OCI-LY7 (cell line): ENCODE data around the gene PRR7. TPM values are rescaled to one million over a fixed set of nuclear protein-coding genes. Genes with fewer than 3 reads are reported as not detected.

ENCODE experiments used
- BruUV-seq: library from RNA; stranded (reverse); fragments of 400-500 nt; replicated peaks from 2 replicates; lab custom pipeline; 2021; lab: Mats Ljungman, UMichigan
- CTCF ChIA-PET: fragments of 300-600 bp; sonication (Branson Sonifier 250); formaldehyde crosslinking; loops from one replicate; lab custom pipeline; 2022; ENCODE audit warnings: antibody characterized with exemption; ENCODE audit not compliant: unreplicated experiment; lab: Charles Lee
- POLR2A ChIA-PET: fragments of 300-600 bp; sonication (Branson Sonifier 250); formaldehyde crosslinking; loops from one replicate; lab custom pipeline; 2022; ENCODE audit warnings: antibody characterized with exemption; lab: Charles Lee
- DNase-seq: peaks from one replicate; pipeline ENCODE4 v3.0.0-alpha.2; 2015; ENCODE audit warnings: low spot score
- H2AFZ ChIP-seq: fragments of 200-600 bp; sonication (generic), shearing (Covaris generic); 2 replicates; pipeline ENCODE4 v1.6.1; 2014; ENCODE audit warnings: mild to moderate bottlenecking, antibody characterized with exemption, low read length, moderate library complexity
- H3K27ac ChIP-seq: fragments of 200-600 bp; sonication (generic); 2 replicates; pipeline ENCODE4 v1.5.1; 2014; ENCODE audit warnings: mixed run types, low read depth, mild to moderate bottlenecking, moderate library complexity, low read length, inconsistent platforms; ENCODE audit not compliant: poor library complexity, severe bottlenecking
- H3K36me3 ChIP-seq: fragments of 200-600 bp; sonication (generic); 2 replicates; pipeline ENCODE4 v1.6.1; 2014; ENCODE audit warnings: mild to moderate bottlenecking, antibody characterized with exemption, low read length, moderate library complexity, mixed read lengths; ENCODE audit not compliant: insufficient read depth
- H3K4me1 ChIP-seq: fragments of 200-600 bp; sonication (generic); 2 replicates; pipeline ENCODE4 v1.5.1; 2014; ENCODE audit warnings: mild to moderate bottlenecking, low read length; ENCODE audit not compliant: insufficient read depth, poor library complexity, severe bottlenecking
- H3K4me2 ChIP-seq: fragments of 200-600 bp; sonication (generic); 2 replicates; pipeline ENCODE4 v1.6.1; 2014; ENCODE audit warnings: mild to moderate bottlenecking, low read length
- H3K4me3 ChIP-seq: fragments of 200-600 bp; sonication (generic); 2 replicates; pipeline ENCODE4 v1.5.1; 2014; ENCODE audit warnings: mild to moderate bottlenecking, low read depth, low read length; ENCODE audit not compliant: poor library complexity, severe bottlenecking
- H3K79me2 ChIP-seq: fragments of 200-600 bp; sonication (generic); 2 replicates; pipeline ENCODE4 v1.6.1; 2016; ENCODE audit warnings: low read depth, mild to moderate bottlenecking, low read length, moderate library complexity, mixed read lengths; ENCODE audit not compliant: insufficient read depth
- H3K9me2 ChIP-seq: fragments of 200-600 bp; sonication (generic); 2 replicates; pipeline ENCODE4 v1.6.1; 2016; ENCODE audit warnings: mild to moderate bottlenecking, low read length, mixed read lengths; ENCODE audit not compliant: insufficient read depth
- H3K9me3 ChIP-seq: fragments of 200-600 bp; sonication (generic); 2 replicates; pipeline ENCODE4 v1.6.1; 2014; ENCODE audit warnings: mild to moderate bottlenecking, mixed run types, low read length, mixed read lengths
- H4K20me1 ChIP-seq: fragments of 200-600 bp; sonication (generic); 2 replicates; pipeline ENCODE4 v1.6.1; 2014; ENCODE audit warnings: mild to moderate bottlenecking, antibody characterized with exemption, low read length, moderate library complexity, mixed read lengths; ENCODE audit not compliant: insufficient read depth
- EZH2phosphoT487 ChIP-seq: fragments of 200-600 bp; sonication (generic); IDR thresholded peaks from 2 replicates; pipeline ENCODE4 v1.6.1; 2018; ENCODE audit warnings: low read depth, borderline replicate concordance, mild to moderate bottlenecking, mixed run types, antibody characterized with exemption, low read length, moderate library complexity, mixed read lengths
- intact Hi-C: fragments of 100-400 bp; cut with micrococcal nuclease; formaldehyde crosslinking; loops from one replicate; pipeline ENCODE4 v1.10.0; 2022; ENCODE audit not compliant: unreplicated experiment
- total RNA-seq, 2 experiments: library from RNA; depleted of rRNA in 1 of 2; stranded (reverse); fragments of >200 nt in 1 of 2; shearing (Covaris generic) in 1 of 2; gene quantifications; 2 replicates each; pipeline ENCODE4 v1.2.3, GENCODE V29; 2014 to 2022
- TF ChIP-seq, protein P1 (sequence below): fragments of 200-600 bp; sonication (generic); conservative IDR thresholded peaks from 2 replicates; pipeline ENCODE4 v1.5.1; 2014; ENCODE audit warnings: mild to moderate bottlenecking, antibody characterized with exemption, low read length, moderate library complexity, mixed read lengths

PRR7 gene
- total RNA-seq, 2 experiments from 2014 or later: 12.8 to 13.6 TPM

DNA sequence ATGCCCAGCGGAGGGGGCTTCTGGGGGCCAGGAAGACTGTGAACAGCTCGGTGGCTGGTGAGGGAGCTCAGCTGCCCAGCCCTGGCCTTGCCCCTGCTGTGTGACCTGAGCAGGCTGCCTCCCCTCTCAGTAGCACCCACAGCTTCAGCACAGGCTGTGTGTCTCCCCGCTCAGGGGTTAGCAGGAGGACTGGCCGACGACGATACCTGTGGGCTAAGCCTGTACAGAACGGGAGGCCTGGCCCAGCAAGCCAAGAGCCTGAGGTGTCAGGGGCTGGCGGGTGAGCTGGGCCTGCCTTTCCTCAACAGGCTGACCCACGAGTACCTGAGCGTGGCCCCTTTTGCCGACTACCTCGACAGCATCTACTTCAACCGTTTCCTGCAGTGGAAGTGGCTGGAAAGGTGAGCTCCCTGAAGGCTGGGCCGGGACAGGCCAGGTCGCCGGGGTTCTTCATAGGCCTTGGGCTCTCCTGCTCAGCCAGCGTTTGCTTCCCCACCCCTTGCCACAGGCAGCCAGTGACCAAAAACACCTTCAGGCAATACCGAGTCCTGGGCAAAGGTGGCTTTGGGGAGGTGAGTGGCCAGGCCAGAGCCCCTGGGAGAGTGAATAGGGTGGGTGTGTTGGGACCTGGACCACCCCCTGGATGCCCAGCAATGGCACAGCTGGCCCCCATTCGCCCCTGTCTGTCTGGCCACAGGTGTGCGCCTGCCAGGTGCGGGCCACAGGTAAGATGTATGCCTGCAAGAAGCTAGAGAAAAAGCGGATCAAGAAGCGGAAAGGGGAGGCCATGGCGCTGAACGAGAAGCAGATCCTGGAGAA, 13.6 kb upstream of the PRR7 start:
- CTCF ChIA-PET: no interaction called here
- H3K36me3 ChIP-seq: peaks cover 64% of the 10 kb centered on the region
- H3K4me3 ChIP-seq: no peak overlapping the region
- TF ChIP-seq EZH2phosphoT487: no peak
- TF ChIP-seq, protein P1, sequence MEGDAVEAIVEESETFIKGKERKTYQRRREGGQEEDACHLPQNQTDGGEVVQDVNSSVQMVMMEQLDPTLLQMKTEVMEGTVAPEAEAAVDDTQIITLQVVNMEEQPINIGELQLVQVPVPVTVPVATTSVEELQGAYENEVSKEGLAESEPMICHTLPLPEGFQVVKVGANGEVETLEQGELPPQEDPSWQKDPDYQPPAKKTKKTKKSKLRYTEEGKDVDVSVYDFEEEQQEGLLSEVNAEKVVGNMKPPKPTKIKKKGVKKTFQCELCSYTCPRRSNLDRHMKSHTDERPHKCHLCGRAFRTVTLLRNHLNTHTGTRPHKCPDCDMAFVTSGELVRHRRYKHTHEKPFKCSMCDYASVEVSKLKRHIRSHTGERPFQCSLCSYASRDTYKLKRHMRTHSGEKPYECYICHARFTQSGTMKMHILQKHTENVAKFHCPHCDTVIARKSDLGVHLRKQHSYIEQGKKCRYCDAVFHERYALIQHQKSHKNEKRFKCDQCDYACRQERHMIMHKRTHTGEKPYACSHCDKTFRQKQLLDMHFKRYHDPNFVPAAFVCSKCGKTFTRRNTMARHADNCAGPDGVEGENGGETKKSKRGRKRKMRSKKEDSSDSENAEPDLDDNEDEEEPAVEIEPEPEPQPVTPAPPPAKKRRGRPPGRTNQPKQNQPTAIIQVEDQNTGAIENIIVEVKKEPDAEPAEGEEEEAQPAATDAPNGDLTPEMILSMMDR: no peak
- peaks cover 46% of the 10 kb centered on the region for H3K4me1 ChIP-seq
- no TSS peak for BruUV-seq
- intact Hi-C loops: no loop called here
- H3K4me2 ChIP-seq: no peak overlapping the region
- POLR2A ChIA-PET: interaction anchor here (1.3 kb wide), 1 partner anchor 28 kb away, joined by 3 read pairs; no protein-coding TSS in a partner anchor
- no peaks in the 10 kb centered on the region for H3K9me2 ChIP-seq
- peaks cover 9% of the 10 kb centered on the region for H4K20me1 ChIP-seq
- H3K79me2 ChIP-seq: peaks cover 20% of the 10 kb centered on the region; the same call in 1 of the 2 replicates
- no peak for DNase-seq
- no peak overlapping the region for H2AFZ ChIP-seq
- H3K9me3 ChIP-seq: no peaks in the 10 kb centered on the region
- H3K27ac ChIP-seq: no peak overlapping the region

DNA sequence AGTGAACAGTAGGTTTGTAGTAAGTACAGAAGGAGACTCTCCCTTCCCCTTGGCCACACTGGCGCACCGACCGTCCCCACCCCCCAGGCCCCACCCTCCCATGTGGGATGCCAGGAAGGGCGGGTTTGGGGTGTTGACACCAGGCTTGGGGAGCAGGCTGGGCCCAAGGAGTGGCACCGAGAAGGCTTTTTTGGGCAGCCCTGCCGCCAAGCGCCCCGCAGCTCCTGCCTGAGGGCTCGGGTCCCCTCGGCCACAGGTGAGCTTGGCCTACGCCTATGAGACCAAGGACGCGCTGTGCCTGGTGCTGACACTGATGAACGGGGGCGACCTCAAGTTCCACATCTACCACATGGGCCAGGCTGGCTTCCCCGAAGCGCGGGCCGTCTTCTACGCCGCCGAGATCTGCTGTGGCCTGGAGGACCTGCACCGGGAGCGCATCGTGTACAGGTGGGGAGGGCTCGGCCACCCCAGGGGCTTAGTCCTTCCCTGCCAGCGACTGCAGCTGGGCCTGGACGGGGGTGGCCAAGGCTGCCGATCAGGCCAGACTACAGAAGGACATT, 12.9 kb upstream of the PRR7 start:
- Histone ChIP-seq H2AFZ (no peak overlapping the region), H3K27ac (no peak overlapping the region), H3K36me3 (peaks cover 70% of the 10 kb centered on the region), H3K4me2 (no peak overlapping the region), H3K4me3 (no peak overlapping the region), H4K20me1 (peaks cover 9% of the 10 kb centered on the region), H3K4me1 (peaks cover 39% of the 10 kb centered on the region), H3K9me3 (no peaks in the 10 kb centered on the region), H3K79me2 (peaks cover 13% of the 10 kb centered on the region; the same call in 1 of the 2 replicates), H3K9me2 (no peaks in the 10 kb centered on the region)
- POLR2A ChIA-PET: no interaction called here
- DNase-seq: no peak
- BruUV-seq: no TSS peak
- CTCF ChIA-PET: no interaction called here
- intact Hi-C loops: no loop called here
- no peak for TF ChIP-seq EZH2phosphoT487
- TF ChIP-seq, protein P1: no peak

- no peak overlapping the region for H2AFZ ChIP-seq
- H3K9me3 ChIP-seq: no peaks in the 10 kb centered on the region
- no TSS peak for BruUV-seq
- H4K20me1 ChIP-seq: peaks cover 9% of the 10 kb centered on the region
- no peak for DNase-seq
- peaks cover 73% of the 10 kb centered on the region for H3K36me3 ChIP-seq
- intact Hi-C loops: no loop called here
- ChIA-PET CTCF (no interaction called here), POLR2A (no interaction called here)
- H3K9me2 ChIP-seq: no peaks in the 10 kb centered on the region
- TF ChIP-seq EZH2phosphoT487: no peak
- TF ChIP-seq, protein P1: no peak
- no peak overlapping the region for H3K4me2 ChIP-seq
- no peak overlapping the region for H3K4me3 ChIP-seq
- H3K4me1 ChIP-seq: peaks cover 32% of the 10 kb centered on the region
- no peak overlapping the region for H3K27ac ChIP-seq
- peaks cover 8% of the 10 kb centered on the region; the same call in 1 of the 2 replicates for H3K79me2 ChIP-seq
Observed at GRCh38 chr5:177434437-177434836, 12.2 kb upstream of the PRR7 start.
